Bronchial epithelial cell (primary cell): Measurements from ENCODE around the gene THEM4. TPM values are rescaled to one million over a fixed set of nuclear protein-coding genes. Genes with fewer than 3 reads are reported as not detected.
A peak's percentile ranks its signal among the peaks of the same experiment; 100 is the strongest.

Source experiments
- DNase-seq: peaks from one replicate; pipeline ENCODE4 v3.0.0-alpha.2; 2010; ENCODE audit warnings: low read depth
- FAIRE-seq: peaks from 2 replicates; lab custom pipeline; 2011; peaks lifted over from hg19 to GRCh38; lab: Jason Lieb, UNC
- H3K27me3 ChIP-seq: 2 replicates; pipeline ENCODE4 v1.5.1; 2011; ENCODE audit warnings: low read length; ENCODE audit not compliant: control insufficient read depth, insufficient read depth
- H3K36me3 ChIP-seq: 2 replicates; pipeline ENCODE4 v1.5.1; 2011; ENCODE audit warnings: low read length; ENCODE audit not compliant: control insufficient read depth, insufficient read depth
- H3K4me3 ChIP-seq: 2 replicates; pipeline ENCODE4 v1.5.1; 2011; ENCODE audit warnings: mild to moderate bottlenecking, low read depth, low read length, control low read depth
- CTCF ChIP-seq: IDR thresholded peaks from 2 replicates; pipeline ENCODE4 v1.5.1; 2011; ENCODE audit warnings: mild to moderate bottlenecking, moderate library complexity, low read length, control low read depth, inconsistent platforms; ENCODE audit not compliant: insufficient read depth, severe bottlenecking
- total RNA-seq: library from RNA; depleted of rRNA; stranded (reverse); fragments of >200 nt; gene quantifications from 2 replicates; pipeline ENCODE4 v1.2.1, GENCODE V29; 2014

Gene THEM4
- total RNA-seq, 1 donor from 2014 or later, result 9.7 TPM

GRCh38 chr1:151944126-151944856, 35.0 kb upstream of the THEM4 start:
- DNase-seq, result peak; percentile 71
- Histone ChIP-seq H3K4me3 (no peak overlapping the region), H3K27me3 (no peaks in the 10 kb centered on the region), H3K36me3 (no peaks in the 10 kb centered on the region)
- TF ChIP-seq CTCF, result no peak
- FAIRE-seq, result no peak

GRCh38 chr1:151943591-151943990, 34.3 kb upstream of the THEM4 start:
- Histone ChIP-seq H3K4me3 (no peak overlapping the region), H3K27me3 (no peaks in the 10 kb centered on the region), H3K36me3 (no peaks in the 10 kb centered on the region)
- FAIRE-seq (no peak), DNase-seq (no peak)
- TF ChIP-seq CTCF, result no peak

GRCh38 chr1:151942882-151943281, 33.6 kb upstream of the THEM4 start:
- H3K4me3 ChIP-seq, result no peak overlapping the region
- no peaks in the 10 kb centered on the region for H3K27me3 ChIP-seq
- TF ChIP-seq CTCF, result no peak
- H3K36me3 ChIP-seq, result no peaks in the 10 kb centered on the region
- no peak for DNase-seq
- FAIRE-seq, result no peak

- H3K27me3 ChIP-seq, result no peaks in the 10 kb centered on the region
- FAIRE-seq, result no peak
- DNase-seq, result no peak
- H3K36me3 ChIP-seq, result no peaks in the 10 kb centered on the region
- TF ChIP-seq CTCF, result no peak
- H3K4me3 ChIP-seq, result no peak overlapping the region
Measured at GRCh38 chr1:151940541-151940940, 31.2 kb upstream of the THEM4 start.

GRCh38 chr1:151939779-151940178, 30.5 kb upstream of the THEM4 start:
- Histone ChIP-seq H3K4me3 (no peak overlapping the region), H3K36me3 (no peaks in the 10 kb centered on the region), H3K27me3 (no peaks in the 10 kb centered on the region)
- TF ChIP-seq CTCF, result no peak
- no peak for FAIRE-seq
- DNase-seq, result no peak

- H3K4me3 ChIP-seq, result no peak overlapping the region
- H3K36me3 ChIP-seq, result no peaks in the 10 kb centered on the region
- TF ChIP-seq CTCF, result no peak
- no peak for FAIRE-seq
- no peaks in the 10 kb centered on the region for H3K27me3 ChIP-seq
- no peak for DNase-seq
Measured at GRCh38 chr1:151939141-151939540, 29.8 kb upstream of the THEM4 start.
